ENCODE results near the gene RFX4. TPM values are rescaled to one million over a fixed set of nuclear protein-coding genes. Genes with fewer than 3 reads are reported as not detected.

Gene RFX4
- total RNA-seq, 2 donors from 2014 or later, result not detected

DNA sequence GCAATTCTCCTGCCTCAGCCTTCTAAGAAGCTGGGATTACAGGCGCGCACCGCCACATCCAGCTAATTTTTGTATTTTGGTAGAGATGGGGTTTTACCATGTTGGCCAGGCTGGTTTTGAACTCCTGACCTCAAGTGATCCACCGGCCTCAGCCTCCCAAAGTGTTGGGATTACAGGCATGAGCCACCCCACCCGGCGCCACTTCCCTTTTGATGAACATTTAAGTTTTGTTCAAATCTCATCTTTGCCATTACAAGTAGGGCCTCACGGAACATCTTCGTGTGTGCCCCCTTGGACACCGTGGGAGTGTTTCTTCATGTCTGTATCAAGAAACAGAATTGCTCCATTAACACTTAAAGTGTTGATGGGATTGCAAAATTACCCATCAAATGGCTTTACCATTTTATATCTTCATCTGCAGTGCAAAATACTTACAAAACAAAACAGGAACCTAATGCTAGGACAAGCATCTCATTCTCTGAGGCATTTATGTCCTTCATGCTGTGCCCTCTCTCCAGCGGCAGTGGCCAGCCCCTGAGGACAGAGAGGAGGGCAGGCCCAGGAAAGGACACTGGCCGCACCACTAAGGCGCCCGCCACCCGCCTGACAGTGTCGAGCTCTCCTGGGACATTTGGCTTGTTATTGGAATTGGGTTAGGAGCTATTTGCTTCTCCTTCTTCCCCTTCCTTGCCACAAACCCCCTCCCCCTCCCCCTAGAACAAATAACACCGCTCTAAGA lies 61.7 kb downstream of the RFX4 start:
- Histone ChIP-seq H3K27ac (no peak overlapping the region), H3K27me3 (no peaks in the 10 kb centered on the region), H3K4me1 (no peaks in the 10 kb centered on the region), H3K4me3 (no peak overlapping the region), H3K36me3 (no peaks in the 10 kb centered on the region), H3K9me3 (no peaks in the 10 kb centered on the region)
- DNase-seq (ENCODE audit: low spot score), result no peak
- TF ChIP-seq, protein P1, sequence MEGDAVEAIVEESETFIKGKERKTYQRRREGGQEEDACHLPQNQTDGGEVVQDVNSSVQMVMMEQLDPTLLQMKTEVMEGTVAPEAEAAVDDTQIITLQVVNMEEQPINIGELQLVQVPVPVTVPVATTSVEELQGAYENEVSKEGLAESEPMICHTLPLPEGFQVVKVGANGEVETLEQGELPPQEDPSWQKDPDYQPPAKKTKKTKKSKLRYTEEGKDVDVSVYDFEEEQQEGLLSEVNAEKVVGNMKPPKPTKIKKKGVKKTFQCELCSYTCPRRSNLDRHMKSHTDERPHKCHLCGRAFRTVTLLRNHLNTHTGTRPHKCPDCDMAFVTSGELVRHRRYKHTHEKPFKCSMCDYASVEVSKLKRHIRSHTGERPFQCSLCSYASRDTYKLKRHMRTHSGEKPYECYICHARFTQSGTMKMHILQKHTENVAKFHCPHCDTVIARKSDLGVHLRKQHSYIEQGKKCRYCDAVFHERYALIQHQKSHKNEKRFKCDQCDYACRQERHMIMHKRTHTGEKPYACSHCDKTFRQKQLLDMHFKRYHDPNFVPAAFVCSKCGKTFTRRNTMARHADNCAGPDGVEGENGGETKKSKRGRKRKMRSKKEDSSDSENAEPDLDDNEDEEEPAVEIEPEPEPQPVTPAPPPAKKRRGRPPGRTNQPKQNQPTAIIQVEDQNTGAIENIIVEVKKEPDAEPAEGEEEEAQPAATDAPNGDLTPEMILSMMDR (IDR thresholded peaks at IDR 0.05), result no peak

DNA sequence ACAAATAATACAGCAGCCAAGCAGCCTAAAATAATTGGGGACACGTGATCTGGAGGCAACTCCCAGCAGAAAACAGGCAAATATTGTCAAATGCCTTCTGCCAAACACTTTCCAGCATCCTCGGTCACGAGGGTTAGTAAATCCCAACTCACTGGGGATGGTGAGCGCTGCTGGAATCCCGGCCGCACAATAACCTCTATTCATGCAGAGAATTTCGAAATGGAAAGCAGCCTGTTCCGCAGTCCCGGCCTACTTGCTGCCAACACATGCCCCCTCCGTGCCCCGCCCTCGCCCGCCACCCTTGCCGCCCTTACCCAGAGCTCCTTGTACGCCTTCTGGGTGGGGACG lies 62.2 kb downstream of the RFX4 start:
- peak; percentile 65 for DNase-seq (ENCODE audit: low spot score)
- Histone ChIP-seq H3K27ac (no peak overlapping the region), H3K27me3 (no peaks in the 10 kb centered on the region), H3K4me1 (no peaks in the 10 kb centered on the region), H3K9me3 (no peaks in the 10 kb centered on the region), H3K36me3 (no peaks in the 10 kb centered on the region), H3K4me3 (no peak overlapping the region)
- TF ChIP-seq, protein P1 (IDR thresholded peaks at IDR 0.05), result no peak

DNA sequence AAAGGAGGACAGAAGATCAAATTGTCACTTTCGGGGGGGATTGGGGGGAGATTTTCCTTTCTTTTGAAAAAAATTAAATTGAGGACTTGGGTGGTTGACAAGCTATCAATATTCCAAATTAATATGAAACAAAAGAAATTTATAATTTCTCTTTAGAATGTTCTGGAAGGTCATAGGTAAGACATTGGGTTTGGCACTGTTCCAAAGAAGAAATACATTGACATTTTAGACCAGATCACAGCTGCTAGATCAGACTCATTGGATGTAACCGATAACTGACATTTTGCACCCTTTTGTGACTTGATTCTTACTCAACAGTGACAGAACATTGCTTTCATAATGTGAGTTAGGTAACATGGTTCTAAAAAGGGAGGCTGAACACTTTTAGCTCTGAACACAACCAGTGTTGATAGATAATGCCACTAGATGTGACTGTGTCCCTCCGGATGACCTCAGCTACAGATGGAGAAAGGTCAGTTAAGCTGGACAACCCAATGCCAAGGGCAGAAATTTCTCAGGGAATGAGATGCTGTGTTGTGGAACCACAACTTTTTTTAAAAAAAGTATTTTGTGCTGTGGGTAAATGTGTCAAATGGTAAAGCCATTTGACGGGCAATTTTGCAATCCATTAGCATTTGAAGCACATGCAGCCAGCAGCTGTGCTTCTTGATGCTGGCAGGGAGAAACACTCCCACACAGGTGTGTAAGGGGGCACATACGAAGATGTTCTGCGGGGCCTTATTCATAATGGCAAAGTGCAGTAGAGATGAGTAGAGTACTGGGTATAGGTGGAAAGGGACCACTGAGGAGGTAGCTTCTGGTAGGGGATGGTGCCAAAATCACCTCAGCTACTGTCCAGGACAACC lies 62.9 kb downstream of the RFX4 start:
- Histone ChIP-seq H3K27ac (no peak overlapping the region), H3K27me3 (no peaks in the 10 kb centered on the region), H3K4me3 (no peak overlapping the region), H3K4me1 (no peaks in the 10 kb centered on the region), H3K9me3 (no peaks in the 10 kb centered on the region), H3K36me3 (no peaks in the 10 kb centered on the region)
- no peak for DNase-seq (ENCODE audit: low spot score)
- TF ChIP-seq, protein P1 (IDR thresholded peaks at IDR 0.05), result no peak

DNA sequence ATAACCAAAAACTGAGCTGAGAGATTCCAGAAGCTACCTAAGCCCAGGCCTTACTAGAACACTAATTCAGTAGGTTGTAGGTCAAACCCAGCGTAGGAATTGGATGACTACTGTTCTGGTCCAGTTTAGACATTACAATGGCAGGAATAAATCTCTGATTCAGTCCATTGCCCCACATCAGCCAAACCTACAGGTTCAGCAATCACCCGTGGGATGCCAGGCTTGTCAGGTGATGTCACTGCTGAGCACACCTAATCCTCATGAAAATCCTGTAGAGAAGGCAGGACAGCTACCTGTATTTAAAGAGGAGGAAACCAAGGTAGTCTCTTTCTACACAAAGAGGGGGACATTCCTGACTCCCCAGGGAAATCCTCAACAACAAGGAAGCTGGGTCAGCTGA lies 63.7 kb downstream of the RFX4 start:
- H3K4me3 ChIP-seq, result no peak overlapping the region
- no peaks in the 10 kb centered on the region for H3K4me1 ChIP-seq
- H3K36me3 ChIP-seq, result no peaks in the 10 kb centered on the region
- DNase-seq (ENCODE audit: low spot score), result no peak
- H3K27me3 ChIP-seq, result no peaks in the 10 kb centered on the region
- H3K27ac ChIP-seq, result no peak overlapping the region
- no peaks in the 10 kb centered on the region for H3K9me3 ChIP-seq
- TF ChIP-seq, protein P1 (IDR thresholded peaks at IDR 0.05), result no peak

DNA sequence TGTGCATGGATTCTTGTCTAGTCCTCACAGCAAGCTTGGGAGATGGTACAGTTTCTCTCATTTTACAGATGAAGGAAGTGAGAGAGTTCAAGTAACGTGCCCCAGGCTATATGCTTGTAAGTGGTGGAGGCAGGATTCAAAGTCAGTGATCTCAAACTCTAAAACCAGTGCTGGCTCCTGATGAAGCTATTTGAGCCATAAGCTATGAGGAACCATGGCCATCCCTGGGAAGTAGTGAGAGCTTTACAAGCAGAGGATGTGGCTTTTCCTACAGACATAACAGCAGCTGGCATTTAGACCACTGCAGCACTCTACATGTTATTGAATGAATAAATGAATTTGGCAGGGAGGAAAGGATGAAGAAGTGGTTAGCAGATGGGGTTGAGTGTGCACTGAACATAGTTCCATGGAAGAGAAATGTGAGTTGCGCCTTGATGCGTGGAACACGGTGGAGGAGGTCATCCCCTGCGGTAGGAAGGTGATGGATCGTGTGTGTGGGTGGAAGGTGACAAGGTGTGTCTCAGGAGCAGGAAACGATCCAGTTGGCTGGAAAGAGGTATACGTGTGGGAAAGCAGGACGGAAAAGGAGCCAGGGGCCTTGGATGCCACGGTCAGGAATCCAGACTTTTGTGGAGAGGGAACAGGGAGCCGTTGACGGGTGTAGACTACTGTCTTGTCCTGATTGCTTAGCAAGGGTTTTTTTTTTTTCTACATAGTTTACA lies 65.2 kb downstream of the RFX4 start:
- Histone ChIP-seq H3K36me3 (no peaks in the 10 kb centered on the region), H3K27ac (no peak overlapping the region), H3K9me3 (no peaks in the 10 kb centered on the region), H3K4me3 (no peak overlapping the region), H3K4me1 (no peaks in the 10 kb centered on the region), H3K27me3 (no peaks in the 10 kb centered on the region)
- TF ChIP-seq, protein P1 (IDR thresholded peaks at IDR 0.05), result no peak
- no peak for DNase-seq (ENCODE audit: low spot score)

Measured in right atrium auricular region (tissue), 2 donors.